Neural progenitor cell (in vitro differentiated cells): ENCODE data around the gene ADSS1.

ENCODE experiments used
- CTCF ChIP-seq: fragments of 200-600 bp; sonication (generic); IDR thresholded peaks from 2 replicates; pipeline ENCODE4 v1.5.1; 2017; ENCODE audit warnings: antibody characterized with exemption, mild to moderate bottlenecking
- EZH2 ChIP-seq: fragments of 200-600 bp; sonication (generic); IDR thresholded peaks from 2 replicates; pipeline ENCODE4 v1.6.1; 2017; ENCODE audit warnings: antibody characterized with exemption, mild to moderate bottlenecking, moderate library complexity
- EZH2phosphoT487 ChIP-seq: fragments of 200-600 bp; sonication (generic); IDR thresholded peaks from 2 replicates; pipeline ENCODE4 v1.6.1; 2017; ENCODE audit warnings: antibody characterized with exemption

GRCh38 chr14:104694475-104694950 is 29.5 kb upstream of the ADSS1 start:
- TF ChIP-seq CTCF: no peak
- no peak for TF ChIP-seq EZH2
- TF ChIP-seq EZH2phosphoT487: no peak
